Measurements from ENCODE around the gene OR6V1.
A peak's percentile ranks its signal among the peaks of the same experiment; 100 is the strongest.

OR6V1 gene

DNA sequence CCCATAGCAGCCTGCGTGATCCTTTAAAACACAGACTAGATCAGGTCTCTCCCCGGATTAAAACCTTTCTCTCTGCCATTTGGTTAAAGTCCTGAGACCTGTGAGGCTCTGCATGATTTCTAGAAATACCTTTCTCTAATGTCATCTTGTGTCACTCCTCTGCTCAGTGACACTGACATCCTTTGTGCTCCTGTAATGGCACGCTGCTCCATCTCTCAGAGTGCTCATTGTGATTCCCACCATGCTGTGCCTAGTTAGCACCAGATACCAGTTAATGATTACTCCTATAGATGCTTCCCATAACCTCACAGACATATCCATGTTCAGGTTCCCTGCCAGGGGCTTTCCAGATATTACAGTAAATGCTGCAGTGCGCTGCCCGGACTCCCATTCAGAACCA is 13.5 kb upstream of the OR6V1 start:
- H3K27me3 Mint-ChIP-seq (ENCODE audit: low read depth, poor library complexity) = peaks cover 10% of the 10 kb centered on the region
- H3K4me1 Mint-ChIP-seq = peaks cover 25% of the 10 kb centered on the region
- peak overlapping the region; percentile 32 for H3K27ac Mint-ChIP-seq
- peaks cover 24% of the 10 kb centered on the region for H3K9me3 Mint-ChIP-seq
- no peaks in the 10 kb centered on the region for H3K36me3 Mint-ChIP-seq (ENCODE audit: low read depth)
- H3K4me3 Mint-ChIP-seq = no peak overlapping the region
- DNase-seq = no peak
- TF ChIP-seq, protein P1, sequence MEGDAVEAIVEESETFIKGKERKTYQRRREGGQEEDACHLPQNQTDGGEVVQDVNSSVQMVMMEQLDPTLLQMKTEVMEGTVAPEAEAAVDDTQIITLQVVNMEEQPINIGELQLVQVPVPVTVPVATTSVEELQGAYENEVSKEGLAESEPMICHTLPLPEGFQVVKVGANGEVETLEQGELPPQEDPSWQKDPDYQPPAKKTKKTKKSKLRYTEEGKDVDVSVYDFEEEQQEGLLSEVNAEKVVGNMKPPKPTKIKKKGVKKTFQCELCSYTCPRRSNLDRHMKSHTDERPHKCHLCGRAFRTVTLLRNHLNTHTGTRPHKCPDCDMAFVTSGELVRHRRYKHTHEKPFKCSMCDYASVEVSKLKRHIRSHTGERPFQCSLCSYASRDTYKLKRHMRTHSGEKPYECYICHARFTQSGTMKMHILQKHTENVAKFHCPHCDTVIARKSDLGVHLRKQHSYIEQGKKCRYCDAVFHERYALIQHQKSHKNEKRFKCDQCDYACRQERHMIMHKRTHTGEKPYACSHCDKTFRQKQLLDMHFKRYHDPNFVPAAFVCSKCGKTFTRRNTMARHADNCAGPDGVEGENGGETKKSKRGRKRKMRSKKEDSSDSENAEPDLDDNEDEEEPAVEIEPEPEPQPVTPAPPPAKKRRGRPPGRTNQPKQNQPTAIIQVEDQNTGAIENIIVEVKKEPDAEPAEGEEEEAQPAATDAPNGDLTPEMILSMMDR (IDR thresholded peaks at IDR 0.05) = no peak

DNA sequence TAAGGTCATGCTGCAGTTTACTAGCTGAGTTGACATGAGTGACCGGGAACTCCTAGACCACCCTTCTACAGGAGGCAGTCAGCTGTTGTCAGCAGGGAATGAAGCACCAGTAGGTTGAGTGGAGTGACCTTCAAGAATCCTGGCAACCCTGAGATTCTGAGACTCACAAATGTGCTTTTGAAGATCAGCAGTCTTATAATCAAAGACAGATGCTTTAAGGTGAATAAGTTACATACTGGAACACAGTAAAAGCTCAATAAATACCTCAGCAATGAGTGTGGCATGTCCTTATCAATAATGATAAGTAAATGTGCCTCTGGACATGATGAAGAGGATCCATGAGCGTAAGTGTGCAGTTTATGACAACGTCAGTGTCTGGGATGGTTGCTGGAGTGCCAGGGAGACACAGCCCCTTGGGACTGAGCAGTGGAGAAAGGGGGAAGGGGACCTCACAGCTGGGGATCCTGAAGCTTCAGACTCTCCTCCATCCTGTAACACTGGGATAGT is 11.9 kb upstream of the OR6V1 start:
- TF ChIP-seq, protein P1 (IDR thresholded peaks at IDR 0.05) = no peak
- Mint-ChIP-seq H3K4me3 (no peak overlapping the region), H3K27ac (no peak overlapping the region), H3K36me3 (ENCODE audit: low read depth) (no peaks in the 10 kb centered on the region), H3K27me3 (ENCODE audit: low read depth, poor library complexity) (peaks cover 6% of the 10 kb centered on the region), H3K9me3 (peaks cover 9% of the 10 kb centered on the region), H3K4me1 (peaks cover 32% of the 10 kb centered on the region)
- DNase-seq = no peak

DNA sequence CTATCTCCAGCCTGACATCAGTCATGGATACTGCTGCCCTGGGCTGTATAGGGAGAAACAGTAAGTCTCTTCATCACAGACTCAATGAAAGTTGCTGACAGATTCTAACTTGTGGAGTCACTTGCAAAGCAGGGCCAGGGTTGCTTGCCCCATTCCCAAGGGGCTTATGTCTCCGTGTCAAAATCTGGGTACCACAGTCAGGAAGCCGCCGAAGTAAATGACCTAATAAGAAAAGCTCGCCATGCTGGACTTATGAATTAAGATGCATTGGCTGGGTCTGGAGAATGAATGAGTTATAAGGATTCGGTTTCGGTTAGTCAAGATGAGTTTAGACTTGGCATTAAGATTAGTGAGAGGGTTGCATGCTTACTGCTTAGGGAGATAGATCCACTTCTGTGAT is 10.8 kb upstream of the OR6V1 start:
- peaks cover 40% of the 10 kb centered on the region for H3K4me1 Mint-ChIP-seq
- TF ChIP-seq, protein P1 (IDR thresholded peaks at IDR 0.05) = no peak
- no peak for DNase-seq
- H3K36me3 Mint-ChIP-seq (ENCODE audit: low read depth) = no peaks in the 10 kb centered on the region
- H3K27me3 Mint-ChIP-seq (ENCODE audit: low read depth, poor library complexity) = peaks cover 2% of the 10 kb centered on the region
- no peak overlapping the region for H3K27ac Mint-ChIP-seq
- H3K9me3 Mint-ChIP-seq = no peaks in the 10 kb centered on the region
- no peak overlapping the region for H3K4me3 Mint-ChIP-seq

DNA sequence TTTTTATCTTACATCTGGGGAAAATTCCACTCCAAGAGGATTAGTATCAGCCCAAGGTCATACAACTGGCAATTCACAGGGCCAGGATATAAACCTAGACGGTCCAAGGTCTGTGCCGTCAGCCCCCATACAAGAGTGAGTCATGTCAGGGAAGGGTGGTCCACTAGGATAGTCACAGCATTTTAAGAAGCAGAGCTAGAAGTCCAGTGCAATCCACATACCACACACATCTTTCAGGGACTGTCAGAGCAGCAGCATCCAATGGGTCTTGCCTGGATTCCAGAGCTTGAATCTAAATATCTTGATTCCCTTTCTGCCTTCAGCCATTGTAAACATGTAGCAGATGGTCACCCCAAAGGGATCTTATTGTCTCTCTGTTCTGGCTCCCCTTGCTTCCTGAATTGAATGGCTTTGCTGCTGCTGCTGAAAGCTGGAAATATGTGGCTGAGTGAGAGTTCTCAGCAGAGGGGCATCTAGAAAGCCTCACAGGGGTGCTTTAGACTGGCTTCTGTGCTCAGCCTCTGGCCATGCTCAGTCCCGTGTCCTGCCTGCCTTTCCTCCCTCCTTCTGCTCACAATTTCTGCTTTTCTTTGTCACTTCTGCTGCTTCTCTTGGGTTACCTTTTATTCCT is 9.9 kb upstream of the OR6V1 start:
- peaks cover 5% of the 10 kb centered on the region for H3K27me3 Mint-ChIP-seq (ENCODE audit: low read depth, poor library complexity)
- TF ChIP-seq, protein P1 (IDR thresholded peaks at IDR 0.05) = no peak
- peak overlapping the region; percentile 93 for H3K27ac Mint-ChIP-seq
- peak overlapping the region; percentile 18 for H3K4me3 Mint-ChIP-seq
- no peaks in the 10 kb centered on the region for H3K36me3 Mint-ChIP-seq (ENCODE audit: low read depth)
- peaks cover 49% of the 10 kb centered on the region for H3K4me1 Mint-ChIP-seq
- no peak for DNase-seq
- H3K9me3 Mint-ChIP-seq = no peaks in the 10 kb centered on the region

DNA sequence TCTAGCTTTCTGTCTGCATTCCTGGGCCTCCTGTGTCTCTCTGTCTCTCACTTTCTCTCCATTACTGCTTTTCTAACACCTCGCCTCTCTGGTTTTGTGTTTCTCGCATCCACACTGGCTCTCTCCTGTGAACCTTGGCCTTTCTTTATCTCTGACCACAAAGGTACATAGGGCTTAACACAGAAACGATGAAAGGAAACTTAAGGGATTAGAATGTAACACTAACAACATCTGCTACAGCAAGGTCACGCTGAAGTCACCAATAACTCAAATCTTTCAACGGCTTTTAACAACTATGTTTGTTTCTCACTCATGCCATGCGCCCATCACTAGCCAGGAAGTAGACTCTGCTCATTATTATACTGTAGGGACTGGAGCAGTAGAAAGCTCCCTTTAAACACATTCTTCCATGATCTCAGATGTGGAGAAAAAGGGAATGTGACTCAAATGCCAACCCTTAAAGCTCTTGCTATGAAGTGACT is 9.3 kb upstream of the OR6V1 start:
- Mint-ChIP-seq H3K36me3 (ENCODE audit: low read depth) (no peaks in the 10 kb centered on the region), H3K4me1 (peaks cover 55% of the 10 kb centered on the region), H3K27me3 (ENCODE audit: low read depth, poor library complexity) (peaks cover 7% of the 10 kb centered on the region), H3K27ac (peak overlapping the region; percentile 93), H3K4me3 (peak overlapping the region; percentile 18), H3K9me3 (peaks cover 2% of the 10 kb centered on the region)
- TF ChIP-seq, protein P1 (IDR thresholded peaks at IDR 0.05) = no peak
- no peak for DNase-seq

DNA sequence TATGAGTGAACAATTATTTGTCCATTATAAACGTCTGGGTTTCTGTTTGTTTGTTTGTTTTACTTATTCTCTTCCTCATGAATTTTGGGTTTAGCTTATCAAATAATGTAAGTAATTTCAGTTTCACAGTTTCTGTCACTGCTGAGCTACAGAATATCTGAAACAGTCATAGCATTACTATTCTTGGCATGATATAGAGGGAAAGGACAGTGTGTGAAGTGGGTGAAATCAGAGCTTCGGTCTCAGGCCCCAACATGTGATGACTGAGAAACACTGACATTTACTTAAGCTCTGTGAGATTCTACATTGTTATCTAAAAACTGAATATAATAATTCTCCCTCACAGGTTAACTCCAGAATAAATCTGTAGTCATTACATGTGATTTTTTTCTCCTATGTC is 8.8 kb upstream of the OR6V1 start:
- Mint-ChIP-seq H3K4me1 (peaks cover 56% of the 10 kb centered on the region), H3K27ac (no peak overlapping the region), H3K4me3 (no peak overlapping the region), H3K9me3 (peaks cover 4% of the 10 kb centered on the region), H3K27me3 (ENCODE audit: low read depth, poor library complexity) (peaks cover 9% of the 10 kb centered on the region), H3K36me3 (ENCODE audit: low read depth) (no peaks in the 10 kb centered on the region)
- TF ChIP-seq, protein P1 (IDR thresholded peaks at IDR 0.05) = no peak
- no peak for DNase-seq
